DMS53 treated with DMSO at 0.1 percent for 48 hours (cell line): ENCODE data around the gene NPB.
"Not testable (repeated sequence)": the region's sequence is repeated elsewhere in the genome, so short reads cannot be mapped to it uniquely, and the experiment has no call there.

Source experiments
- DNase-seq: peaks from one replicate; lab custom pipeline; 2025; ENCODE audit not compliant: unreplicated experiment; lab: John Stamatoyannopoulos, UW

NPB gene

DNA sequence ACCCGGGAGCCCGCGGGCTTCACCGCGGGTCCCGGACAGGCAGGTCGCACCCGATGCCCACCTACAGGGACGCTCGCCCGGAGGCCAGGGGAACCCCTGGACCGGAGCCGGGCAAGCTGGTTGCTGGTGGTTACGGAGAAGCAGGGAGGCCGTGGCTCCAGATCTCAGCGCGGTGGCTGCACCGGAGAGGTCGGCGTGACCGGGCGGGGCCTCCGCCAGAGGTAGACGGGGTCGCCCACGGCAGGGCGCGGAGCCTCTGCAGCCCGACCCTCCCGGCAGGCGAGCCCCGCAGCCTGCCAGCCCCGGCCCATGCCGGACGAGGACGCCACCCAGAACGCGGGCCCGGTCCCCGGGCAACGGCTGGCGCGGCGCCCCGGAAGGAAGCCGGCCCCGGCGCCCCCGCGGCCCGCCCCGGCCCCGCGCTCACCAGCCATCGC lies 8.8 kb downstream of the NPB start:
- no peak for DNase-seq

DNA sequence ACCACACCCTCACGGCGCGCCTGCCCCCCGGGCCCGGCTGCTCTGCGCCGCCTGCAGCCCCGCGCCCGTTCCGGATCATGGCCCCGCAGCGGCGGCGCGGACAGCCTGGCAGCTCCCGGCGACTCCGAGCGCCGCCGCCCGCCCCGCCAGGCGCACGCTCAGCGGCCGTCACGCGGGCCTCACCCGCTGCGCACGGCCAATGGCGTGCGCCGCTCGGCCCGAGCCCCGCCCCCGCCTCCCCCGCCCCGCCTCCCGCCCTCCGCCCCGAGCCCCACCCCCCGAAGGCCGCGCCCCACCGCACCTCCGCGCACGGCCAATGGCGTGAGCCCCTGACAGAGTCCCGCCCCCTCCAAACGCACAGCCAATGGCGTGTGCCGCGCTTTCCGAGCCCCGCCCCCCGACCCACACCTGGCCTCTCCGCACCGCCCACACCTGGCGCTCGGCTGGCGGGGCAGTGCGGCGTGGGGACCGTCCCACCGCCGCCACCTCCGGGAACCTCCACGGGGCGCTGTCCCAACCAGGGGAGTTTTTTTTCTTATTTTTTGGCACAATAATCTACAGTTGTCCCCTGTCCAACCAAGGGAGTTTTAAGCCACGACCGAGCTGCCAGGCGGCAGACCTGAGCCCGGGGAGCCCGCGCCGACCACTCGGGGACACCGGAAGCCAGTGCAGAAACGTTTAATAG lies 9.4 kb downstream of the NPB start, which contains the start of gene PCYT2:
Gene PCYT2 (minus strand): TSS at position 123 of the 685 bp plus-strand sequence. CDS start 44 bp downstream, at position 79.
- peak; percentile 85 for DNase-seq

DNA sequence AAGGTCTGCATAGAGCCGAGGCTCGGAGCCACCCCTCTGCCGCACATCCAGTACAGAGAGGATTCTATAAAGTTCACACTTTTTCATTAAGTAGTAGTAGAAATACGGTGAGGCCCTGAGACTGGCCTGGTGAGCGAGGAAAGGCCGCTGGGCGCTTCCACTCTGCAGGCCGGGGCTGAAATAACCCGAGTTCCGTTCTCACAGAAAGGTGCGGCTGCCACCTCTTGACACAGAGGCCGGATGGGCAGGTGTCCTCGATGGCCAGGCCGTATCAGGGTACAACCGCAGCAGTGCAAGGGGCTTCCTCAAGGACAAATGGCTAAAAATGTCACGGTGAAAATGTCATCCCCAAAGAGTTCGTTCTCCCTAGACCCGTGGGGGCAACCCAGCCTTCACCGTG lies 9.9 kb downstream of the NPB start:
- no peak for DNase-seq

DNA sequence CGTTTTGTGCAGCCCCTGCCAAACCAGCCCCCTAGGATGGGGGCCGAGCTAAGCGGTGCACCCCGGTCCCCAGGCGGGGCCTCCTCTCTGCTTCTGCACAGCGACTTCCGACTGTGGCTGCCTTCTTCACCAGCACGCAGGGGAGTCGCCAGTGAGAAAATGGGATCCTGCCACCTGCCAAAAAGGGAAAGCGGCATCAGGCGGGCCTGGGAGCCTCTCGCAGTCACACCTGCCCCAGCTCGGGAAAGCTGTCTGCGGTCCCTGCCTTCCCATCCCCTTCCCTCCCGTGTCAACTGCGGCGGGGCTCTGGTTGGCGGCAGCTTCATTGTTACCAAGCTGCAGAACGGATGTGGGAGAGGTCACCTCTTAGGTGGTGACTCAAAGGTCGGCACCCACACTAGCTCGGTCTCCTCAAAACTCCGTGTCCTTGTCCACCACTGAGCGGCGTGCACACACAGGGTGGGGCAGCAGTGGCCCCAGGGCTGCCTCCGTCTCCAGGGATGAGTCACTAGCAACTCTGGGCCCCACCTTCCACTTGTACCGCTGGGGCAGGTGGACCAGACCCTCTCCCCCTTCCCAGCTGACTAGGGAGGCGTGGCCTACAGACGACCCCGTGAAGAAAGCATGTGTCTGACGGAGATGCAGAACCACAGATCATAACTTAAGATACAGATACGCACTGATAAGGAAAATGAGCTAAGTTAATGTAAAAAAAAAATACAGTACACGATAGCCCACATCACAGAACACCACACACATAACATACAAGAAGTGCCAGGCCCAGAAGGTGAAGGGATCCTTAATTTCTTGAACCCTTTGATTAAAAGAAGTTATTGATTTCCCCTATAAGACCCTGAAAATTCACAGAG lies 10.6 kb downstream of the NPB start:
- DNase-seq, result no peak

DNA sequence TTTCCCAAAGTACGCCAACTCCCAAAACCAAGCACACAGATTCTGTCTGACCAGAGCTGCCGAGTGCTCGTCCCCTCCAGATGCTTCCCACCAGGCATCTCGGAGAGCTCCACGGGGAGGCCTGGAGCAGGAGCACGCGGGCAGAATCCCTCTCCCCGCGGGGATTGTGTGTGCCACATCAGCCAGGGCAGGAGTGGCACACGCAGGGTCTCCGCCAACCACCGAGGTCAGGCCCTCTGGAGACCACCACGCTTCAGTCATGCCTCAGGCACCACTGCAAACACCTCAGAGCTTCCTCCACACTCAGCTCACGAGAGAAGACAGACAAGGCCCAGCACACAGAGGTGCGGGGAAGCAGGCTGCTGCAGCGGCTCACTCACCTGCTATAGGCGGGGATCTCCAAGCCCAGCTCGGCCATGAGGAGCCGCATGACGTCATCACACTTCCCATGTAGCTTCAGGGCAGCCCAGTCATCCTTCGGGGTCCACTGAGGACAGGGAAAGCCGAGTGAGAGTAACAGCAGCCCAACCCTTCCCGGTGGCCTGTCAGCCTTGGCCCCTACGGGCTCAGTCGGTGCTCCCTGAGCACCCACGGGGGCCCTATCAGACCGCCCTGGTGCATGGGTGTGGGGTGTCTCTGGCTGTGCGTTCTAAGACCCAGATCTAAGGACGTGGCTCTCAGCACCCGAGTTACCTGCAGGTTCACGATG lies 11.5 kb downstream of the NPB start:
- no peak for DNase-seq

DNA sequence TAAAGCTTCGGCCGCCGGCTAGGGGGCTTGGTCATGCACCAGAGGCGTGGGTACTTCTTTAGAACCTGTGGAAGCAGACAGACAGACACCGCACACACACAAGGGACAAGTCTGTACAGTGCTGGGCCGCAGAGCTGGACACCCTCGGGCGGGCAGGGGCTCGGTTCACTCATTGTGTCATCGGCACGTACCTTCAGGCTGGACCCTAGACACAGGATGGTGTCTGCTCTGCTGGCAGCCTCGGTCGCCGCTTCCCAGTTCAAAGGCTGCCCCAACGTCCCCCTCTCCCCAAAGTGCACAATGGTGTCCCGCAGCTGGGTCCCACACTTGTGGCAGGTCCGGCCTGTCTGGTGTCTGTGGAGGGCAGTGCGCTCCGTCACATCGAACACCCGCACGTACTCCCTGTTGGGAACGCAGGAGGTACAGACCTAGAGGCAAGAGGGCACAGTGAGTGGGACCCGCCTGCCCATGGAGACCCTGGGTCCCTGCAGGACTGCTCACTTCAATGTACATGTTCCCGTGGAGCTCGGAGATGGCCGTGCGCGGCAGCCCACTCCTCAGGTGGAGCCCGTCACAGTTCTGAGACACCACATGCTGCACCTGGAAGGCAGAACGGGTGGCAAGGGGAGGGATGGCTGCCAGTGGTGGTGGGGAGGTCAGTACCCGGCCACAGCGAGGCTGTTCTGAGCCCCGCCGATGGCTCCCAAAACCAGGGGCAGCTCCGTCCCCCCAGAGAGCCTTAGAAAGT lies 12.2 kb downstream of the NPB start:
- DNase-seq, result no peak

DNA sequence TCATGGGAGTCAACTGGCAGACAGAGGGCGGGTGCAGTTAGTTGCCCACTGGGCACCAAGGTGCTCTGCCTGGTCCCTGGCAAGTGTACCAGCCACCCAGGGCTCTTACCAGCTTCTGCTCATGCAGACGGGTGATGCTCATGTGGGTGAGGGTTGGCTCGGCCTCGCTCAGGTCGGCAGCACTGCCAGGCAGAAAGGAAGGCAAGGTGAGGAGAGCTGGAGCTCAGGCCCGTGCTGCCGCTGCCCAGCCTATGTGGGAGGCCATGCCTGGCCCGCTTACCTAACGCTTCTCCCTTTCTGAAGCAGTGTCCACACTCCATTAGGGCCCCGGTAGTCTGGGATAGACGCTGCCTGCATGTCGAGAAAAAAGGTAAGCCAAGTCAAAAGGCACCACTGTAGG lies 13.3 kb downstream of the NPB start:
- no peak for DNase-seq

DNA sequence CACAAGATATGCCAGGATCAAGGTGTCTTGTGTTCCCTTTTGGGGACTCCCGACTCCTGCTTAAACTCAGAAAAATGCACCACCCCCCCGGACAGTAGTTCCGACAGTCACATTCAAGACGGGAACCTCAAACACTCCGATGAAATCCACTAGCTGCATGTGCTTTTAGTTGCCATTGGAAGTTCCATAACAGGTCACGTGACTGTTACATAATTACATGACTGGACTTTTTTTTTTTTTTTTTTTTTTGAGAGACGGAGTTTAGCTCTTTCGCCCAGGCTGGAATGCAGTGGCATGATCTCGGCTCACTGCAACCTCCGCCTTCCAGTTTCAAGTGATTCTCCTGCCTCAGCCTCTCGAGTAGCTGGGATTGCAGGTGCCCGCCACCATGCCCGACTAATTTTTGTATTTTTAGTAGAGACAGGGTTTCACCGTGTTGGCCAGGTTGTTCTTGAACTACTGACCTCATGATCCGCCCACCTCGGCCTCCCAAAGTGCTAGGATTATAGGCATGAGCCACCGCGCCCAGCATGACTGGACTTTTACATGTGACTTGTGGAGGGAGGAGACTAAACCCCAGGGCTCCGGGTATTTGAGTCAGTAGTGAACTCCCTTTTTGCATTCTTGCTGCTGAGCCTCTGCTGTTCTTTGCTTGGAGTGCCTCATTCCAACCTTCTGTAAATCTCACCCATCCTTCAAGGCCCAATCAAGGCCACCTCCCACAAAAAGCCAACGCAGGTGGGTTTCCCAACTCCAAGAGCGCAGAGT lies 14.4 kb downstream of the NPB start:
- DNase-seq, result no peak

DNA sequence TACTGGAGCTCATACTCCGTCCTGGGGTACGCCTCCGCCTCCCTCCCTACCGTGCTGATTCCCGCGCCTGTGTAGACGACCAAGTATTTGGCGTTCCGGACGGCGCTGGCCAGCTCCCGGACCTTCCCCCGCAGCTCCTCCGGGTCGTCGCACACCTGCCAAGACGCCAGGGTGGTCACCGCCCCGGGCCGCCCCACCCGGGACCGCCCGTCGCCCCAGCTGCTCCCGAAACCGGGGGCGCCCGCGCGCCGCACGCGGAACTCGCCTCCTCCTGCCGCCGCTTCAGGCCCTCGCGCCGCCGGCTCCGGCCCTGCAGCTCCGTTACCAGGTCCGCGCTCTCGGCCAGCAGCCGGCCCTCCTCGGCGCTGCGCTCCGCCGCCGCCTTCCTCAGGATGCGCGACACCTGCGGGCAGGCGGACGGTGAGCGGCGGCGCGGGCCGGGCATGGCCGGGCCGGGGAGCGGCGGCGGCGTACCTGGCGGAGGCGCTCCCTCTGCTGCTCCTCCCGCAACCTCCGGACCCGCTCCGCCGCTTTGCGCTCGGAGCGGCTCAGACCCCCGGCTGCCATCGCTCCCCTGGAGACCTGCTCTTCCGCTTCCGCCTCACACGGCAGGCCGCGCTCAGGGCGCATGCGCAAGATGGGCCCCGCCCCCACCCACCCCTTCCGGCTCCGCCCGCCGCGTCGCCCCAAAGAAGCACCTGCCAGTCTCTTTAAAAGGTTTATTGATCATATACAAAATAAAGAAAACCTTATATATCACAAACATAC lies 15.7 kb downstream of the NPB start, which contains the start of gene SIRT7:
Gene SIRT7 (minus strand): TSS at position 612 of the 768 bp plus-strand sequence. CDS start 45 bp downstream, at position 567.
- peak; percentile 66 for DNase-seq

DNA sequence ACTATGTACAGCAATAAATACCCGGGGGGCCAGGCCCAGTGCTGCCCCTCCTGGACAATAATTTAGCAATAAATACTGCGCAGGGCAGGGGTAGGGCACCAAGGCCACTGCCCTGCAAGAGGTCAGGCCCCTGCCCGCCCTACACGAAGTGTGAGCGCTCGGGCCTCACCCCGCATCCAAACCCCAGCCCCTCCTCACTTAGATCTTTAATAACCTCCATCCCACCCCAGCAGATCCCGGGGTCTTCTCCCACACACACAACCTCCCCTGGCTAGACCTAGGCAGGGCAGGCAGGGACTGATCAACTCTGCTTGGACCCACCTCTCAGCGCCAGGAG lies 16.3 kb downstream of the NPB start:
- DNase-seq, result not testable (repeated sequence)

DNA sequence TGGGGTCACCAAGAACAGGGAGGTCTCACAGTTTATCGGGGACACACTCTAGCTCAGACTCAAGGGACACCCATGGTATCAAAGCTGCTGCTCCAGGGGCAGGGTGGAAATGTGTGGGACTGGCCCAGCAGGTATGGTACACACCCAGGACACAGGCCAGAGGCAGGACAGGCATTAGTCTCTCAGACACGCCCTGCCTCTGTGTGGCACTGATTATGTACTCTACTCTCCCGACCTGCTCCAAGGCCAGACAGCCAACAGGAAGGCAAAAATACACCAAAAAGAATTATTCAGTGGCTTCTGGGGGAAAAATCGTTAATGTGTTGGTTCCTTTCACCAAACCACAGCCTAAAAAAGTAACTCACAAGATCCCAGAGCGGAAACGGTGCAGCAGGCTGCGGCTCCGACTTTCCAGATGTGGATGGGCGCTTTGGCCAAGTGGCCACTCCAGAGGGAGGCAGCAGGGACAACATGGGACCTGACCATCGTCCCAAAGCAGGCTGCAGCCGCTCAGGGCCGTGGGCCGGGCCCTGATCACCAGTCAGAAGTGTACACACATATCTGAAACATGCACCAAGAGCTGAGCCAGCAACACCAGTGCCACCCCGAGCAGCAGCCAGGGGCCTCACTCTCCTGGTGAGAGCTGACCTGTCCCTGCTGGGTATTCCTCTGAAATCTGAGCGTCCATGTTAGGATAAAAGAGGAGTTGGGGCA lies 17.0 kb downstream of the NPB start:
- no peak for DNase-seq

DNA sequence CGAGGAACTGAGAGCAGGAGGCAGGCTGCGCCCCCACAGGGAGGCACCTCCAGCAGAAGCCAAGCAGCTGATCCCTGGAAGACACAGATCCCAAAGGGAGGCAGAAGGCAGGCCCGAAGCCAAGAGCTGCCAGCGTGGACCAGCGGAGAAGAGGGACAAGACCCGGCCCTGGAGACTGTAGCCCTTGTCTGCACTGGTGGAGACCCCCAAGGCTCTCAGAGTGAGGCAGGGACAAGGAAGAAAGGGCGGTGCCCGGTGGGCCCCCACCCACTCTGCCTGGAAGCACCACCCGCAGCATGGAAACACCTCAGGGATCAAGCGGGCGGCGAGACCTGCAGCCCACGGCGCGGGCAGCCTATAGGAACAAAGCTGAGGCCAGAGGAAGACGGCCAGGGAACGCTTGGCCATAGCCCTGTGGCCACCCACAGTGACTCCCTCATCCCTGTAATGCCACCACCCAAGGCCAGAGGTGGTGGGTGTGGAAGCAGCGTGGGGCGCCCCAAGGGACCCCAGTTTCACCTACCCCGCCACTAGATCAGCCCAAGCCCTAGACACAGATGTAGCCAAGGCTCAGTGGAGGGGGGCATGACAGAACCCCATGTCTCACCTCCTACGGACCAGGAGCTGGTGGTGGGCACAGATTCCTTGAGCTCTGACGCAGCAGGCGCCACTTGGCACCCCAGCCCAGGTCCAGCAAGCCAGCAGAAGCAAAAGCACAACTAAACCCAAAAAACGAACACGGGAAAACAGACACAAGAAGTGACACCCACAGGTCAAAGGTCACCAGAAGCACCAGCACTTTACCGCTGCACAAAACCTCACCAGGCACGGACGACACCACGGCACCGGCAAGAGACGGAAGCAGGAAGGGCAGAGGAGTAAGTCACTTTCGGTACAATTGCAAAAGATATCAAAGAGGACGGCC lies 18.8 kb downstream of the NPB start:
- DNase-seq, result no peak

DNA sequence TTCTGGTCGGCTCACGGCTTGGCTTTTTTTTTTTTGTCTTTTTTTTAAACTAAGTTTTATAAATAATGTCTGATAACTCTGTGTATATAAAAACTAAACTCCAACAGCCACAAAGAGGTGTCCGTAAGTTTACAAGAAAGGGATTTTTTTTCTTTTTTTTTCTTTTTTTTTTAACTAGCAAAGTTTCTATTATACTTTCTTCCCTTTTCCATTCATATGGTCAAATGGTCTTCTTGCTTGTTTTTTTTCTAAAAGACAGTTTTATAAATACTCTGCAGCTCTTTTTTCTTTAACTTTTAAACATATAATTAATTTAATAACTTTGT lies 19.5 kb downstream of the NPB start:
- DNase-seq, result no peak

DNA sequence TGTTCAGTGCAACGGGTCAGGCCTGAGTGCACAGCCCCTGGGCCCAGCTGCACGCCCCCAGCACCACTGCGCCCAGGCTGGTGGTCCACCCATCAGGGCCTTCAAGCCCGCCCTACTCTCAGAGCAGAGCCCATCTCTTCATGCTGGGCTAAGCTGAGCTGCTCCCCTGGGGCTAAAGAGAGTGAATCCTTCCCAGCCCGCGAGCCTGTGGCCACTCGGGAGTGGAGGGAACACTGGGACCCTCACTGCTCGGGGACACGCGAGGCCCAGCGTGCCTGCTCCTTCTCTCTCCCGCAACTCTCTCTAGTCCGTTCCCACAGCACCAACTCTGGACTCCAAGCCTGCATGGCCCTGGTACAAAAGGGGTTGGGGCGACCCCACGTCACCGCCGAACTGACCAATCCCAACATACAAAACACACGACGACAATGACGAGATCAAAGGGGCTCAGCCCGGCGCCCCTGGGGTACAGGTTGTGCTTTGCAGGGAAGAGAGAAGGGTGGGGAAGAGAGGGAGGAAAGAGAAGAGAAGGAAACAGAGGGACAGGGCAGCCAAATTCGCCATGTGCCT lies 20.0 kb downstream of the NPB start:
- no peak for DNase-seq

DNA sequence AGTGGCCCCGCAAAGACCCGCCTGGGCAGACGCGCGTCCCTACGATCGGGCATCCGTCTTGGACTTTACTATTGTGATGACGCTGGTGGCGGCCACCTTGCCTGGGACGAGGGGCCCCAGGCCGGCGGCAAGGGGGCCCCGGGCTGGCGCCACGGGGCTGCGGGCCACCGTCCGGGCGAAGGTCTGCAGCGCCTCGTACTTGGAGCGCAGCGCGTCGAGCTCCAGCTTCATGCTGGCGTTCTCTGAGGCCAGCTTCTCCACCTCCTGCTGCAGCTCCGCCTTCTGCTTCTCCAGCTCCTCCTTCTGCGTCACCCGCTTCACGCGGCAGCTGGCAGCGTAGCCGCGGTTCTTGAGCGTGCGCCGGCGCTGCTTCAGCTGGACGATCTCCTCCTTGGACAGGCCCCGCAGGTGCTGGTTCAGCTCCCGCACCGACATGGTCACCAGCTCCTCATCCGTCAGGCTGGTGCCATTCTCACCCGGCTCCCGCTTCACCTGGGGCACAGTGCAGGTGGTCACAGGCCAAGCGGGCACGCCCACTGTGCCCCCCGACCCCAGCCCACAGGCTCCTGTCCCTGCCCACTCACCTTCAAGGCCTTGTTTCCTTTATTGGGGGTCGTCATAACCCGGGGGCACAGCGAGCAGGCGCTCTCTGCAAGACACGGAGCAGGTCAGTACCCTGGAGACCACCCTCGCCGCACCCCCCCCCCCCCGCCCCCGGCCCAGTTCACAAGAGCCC lies 20.7 kb downstream of the NPB start:
- no peak for DNase-seq

DNA sequence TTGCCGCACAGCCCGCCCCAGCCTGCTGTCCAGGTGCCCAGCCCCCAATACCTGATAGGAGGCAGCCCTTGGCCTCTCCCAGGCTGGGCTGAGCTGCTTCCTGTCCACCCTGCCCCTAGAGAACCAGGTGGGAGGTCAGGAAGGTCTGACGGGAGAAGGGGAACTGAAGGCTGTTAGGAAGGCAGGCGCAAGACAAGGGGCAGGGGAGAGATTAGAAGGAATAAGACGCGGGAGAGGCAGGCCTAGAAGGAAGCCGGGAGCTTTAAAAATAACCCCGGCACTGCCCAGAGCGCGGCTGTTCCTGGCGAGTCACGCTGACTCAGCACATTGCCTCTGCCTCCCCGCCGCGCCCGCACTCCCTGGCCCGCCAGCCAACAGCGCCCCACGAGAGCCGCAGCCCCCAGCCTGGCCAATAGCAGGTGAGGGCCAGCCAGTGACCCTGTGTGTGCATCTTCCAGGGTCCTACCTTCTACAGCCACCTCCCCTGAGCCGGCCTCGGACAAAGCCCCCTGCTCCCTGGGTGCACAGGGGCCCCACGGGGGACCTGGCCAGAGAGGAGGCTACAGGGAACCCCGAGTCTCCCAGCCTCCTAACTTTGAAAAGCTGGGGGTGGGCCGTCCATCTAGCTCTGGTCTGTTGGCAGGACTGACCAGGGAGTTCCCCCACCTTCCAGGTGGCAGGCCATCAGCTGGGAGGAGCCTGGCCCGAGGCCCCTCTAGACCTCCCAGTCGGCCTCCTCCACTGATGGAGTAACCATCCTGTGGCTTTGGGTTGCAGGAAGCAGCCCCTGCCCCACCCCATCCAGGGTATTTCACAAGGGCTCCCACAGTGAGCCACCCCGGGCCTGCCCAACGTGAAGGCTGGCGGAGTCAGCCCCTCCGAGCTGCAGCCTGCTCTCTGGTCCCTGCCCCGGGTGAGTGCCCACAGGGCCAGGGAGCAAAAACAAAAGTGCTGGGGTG lies 21.5 kb downstream of the NPB start:
- DNase-seq, result no peak
